ENCODE results near the gene SPEG.

The SPEG gene

DNA sequence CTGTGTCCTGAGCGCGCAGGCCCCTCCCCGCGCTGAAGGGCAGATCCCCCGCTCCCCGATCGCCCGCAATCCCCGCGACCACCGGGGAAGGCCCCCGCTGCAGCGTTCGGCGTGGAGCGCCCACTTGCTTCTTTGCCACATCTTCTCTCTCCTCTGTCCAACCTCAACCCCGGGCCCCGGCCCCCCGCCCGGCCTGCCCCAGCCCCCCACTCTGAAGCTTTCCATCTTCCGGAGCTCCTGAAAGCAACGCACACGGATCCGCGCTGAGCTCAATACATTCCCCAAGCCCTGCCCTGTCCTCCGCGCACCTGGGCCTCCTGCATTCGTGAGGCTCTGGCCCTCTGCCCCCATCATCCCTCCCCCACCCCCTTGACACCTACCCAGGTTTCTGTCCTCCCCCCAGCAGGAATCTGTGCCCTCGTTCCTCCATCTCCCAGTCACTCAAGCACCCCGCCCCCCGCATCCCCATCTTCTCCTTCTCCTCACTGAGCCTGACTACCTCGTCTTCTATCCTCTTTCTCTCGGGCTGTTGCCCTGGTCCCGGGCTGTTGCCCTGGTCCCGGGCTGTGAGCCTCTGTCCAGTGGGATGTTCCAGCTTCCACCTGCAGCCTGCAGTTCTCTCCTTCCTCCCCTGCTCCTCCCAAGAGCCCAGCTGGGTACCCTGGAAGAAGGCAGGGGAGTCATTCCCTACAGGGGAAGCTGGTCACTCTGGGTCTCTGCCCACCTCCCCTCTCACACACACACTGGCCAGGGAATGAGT, 7.8 kb downstream of the SPEG start:
- peak in 7 of 58 donors; percentile 9 to 38 (median 20) for DNase-seq

GRCh38 chr2:219443016-219443696, 8.5 kb downstream of the SPEG start:
- DNase-seq = no peak

DNA sequence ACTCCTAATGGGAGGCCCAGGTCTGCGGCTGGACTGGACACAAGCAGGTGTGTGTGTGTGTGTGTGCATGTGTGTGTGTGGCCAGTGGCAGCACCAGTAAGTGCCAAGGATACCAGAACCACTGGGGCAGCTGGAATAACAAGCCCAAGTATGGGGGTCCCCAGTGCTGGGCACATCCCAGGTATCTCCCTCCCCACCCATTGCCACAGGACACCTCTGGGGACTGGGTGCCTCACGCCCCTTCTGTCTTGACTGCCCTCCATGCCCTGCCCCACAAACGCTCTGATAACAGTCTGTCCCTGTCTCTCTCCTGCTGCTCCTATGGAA, 9.0 kb downstream of the SPEG start:
- no peak for DNase-seq

DNA sequence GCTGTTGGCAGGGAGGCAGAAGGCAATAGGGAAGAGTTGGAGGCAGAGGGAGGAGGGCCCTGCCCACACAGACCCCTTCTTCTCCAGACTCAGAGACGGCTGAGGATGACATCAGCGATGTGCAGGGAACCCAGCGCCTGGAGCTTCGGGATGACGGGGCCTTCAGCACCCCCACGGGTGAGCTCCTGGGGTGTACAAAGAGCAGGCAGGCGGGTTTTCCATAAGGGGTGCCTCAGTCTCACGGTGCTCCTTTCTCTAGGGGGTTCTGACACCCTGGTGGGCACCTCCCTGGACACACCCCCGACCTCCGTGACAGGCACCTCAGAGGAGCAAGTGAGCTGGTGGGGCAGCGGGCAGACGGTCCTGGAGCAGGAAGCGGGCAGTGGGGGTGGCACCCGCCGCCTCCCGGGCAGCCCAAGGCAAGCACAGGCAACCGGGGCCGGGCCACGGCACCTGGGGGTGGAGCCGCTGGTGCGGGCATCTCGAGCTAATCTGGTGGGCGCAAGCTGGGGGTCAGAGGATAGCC, 10.0 kb downstream of the SPEG start:
- peak in 25 of 58 donors; percentile 10 to 67 (median 33) for DNase-seq

GRCh38 chr2:219445220-219445640, 10.6 kb downstream of the SPEG start:
- DNase-seq = peak in 3 of 58 donors; percentile 15 to 57 (median 19)

- peak in 40 of 58 donors; percentile 6 to 83 (median 32) for DNase-seq
These were observed 11.5 kb downstream of the SPEG start for GRCh38 chr2:219446101-219446504.

DNA sequence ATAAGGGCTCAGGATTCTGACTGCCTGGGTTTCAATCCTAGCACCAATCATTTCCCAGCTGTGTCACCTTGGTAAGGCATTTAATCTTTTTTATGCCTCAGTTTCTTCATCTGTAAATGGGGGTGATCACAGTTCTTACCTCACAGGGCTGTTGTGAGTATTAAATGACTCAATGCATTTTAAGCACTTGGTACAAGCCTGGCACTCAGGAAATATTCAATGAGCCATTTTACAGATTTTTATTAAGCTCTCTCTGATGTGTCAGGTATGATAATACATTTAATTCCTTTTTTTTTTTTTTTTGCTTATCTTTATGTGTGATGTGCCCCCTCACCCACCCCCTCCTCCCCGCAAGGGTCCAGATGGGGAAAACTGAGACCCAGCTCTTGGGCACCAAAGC, 12.0 kb downstream of the SPEG start:
- DNase-seq = no peak

DNA sequence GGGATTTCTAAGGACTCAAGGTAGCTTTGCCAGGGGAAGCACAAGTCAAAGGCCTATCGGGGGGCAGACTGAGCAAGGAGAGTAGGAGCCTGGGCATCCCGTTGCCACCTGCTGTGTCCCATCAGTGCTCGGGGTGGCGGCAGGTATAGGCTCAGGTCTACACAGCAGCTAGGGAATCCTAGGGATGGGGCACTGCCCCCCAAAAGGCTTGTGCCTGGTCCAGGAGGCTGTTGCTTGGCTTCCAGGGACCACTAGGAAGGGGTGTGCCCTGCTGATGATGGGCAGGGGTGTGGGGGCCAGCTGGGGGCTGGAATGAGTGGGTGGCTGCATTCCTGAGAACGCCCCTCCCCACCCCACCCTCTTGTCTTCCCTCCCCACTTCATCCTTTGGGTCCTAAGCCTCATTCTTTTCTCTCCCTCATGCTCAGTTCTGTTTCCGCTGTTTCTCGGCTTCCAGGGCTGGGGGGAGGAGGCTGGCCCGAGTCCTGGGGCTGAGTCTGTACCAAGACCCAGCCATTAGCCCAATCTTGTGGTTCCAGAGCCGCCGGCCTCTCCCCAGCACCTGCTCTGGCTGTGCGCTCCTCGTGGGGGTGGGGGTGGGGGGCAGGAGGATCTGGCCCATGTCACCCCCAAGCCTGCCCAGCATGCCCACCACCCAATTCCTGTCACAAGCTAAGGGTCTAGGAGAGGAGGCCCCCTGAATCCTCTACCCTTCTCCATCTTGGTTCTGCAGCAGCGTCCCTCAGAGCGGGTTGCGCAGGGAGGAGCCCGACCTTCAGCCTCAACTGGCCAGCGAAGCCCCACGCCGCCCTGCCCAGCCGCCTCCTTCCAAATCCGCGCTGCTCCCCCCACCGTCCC, 12.8 kb downstream of the SPEG start:
- DNase-seq = peak in 9 of 58 donors; percentile 5 to 21 (median 12)

DNA sequence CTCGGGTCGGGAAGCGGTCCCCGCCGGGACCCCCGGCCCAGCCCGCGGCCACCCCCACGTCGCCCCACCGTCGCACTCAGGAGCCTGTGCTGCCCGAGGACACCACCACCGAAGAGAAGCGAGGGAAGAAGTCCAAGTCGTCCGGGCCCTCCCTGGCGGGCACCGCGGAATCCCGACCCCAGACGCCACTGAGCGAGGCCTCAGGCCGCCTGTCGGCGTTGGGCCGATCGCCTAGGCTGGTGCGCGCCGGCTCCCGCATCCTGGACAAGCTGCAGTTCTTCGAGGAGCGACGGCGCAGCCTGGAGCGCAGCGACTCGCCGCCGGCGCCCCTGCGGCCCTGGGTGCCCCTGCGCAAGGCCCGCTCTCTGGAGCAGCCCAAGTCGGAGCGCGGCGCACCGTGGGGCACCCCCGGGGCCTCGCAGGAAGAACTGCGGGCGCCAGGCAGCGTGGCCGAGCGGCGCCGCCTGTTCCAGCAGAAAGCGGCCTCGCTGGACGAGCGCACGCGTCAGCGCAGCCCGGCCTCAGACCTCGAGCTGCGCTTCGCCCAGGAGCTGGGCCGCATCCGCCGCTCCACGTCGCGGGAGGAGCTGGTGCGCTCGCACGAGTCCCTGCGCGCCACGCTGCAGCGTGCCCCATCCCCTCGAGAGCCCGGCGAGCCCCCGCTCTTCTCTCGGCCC, 13.6 kb downstream of the SPEG start:
- DNase-seq = no peak

DNA sequence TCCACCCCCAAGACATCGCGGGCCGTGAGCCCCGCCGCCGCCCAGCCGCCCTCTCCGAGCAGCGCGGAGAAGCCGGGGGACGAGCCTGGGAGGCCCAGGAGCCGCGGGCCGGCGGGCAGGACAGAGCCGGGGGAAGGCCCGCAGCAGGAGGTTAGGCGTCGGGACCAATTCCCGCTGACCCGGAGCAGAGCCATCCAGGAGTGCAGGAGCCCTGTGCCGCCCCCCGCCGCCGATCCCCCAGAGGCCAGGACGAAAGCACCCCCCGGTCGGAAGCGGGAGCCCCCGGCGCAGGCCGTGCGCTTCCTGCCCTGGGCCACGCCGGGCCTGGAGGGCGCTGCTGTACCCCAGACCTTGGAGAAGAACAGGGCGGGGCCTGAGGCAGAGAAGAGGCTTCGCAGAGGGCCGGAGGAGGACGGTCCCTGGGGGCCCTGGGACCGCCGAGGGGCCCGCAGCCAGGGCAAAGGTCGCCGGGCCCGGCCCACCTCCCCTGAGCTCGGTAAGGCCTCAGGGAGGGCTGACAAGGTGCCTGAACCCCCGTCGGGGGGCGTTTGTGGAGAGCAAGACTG, 14.2 kb downstream of the SPEG start:
- no peak for DNase-seq

DNA sequence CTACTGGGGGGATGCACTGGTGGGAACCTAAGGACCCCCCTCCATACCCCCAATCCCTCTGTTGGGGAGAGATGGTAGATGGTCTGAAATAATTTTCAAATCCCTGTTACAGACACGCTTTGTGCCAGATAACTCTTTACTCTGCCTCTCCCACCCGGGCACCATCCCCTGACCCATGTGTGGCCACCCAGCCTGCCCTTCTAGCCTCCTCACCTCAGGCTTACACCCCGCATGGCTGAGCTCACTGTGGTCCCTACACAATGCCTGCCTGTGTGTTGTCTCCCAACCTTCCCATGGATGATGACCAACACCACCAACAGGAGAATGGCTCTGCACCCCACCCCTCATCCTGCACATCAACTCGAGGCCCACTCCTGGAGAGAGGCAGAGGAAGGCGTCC, 15.0 kb downstream of the SPEG start:
- no peak for DNase-seq

GRCh38 chr2:219451661-219452360, 17.2 kb downstream of the SPEG start:
- DNase-seq = peak in 25 of 58 donors; percentile 4 to 69 (median 27)

GRCh38 chr2:219452361-219453317, 18.0 kb downstream of the SPEG start:
- DNase-seq = peak in 43 of 58 donors; percentile 14 to 77 (median 43)

DNA sequence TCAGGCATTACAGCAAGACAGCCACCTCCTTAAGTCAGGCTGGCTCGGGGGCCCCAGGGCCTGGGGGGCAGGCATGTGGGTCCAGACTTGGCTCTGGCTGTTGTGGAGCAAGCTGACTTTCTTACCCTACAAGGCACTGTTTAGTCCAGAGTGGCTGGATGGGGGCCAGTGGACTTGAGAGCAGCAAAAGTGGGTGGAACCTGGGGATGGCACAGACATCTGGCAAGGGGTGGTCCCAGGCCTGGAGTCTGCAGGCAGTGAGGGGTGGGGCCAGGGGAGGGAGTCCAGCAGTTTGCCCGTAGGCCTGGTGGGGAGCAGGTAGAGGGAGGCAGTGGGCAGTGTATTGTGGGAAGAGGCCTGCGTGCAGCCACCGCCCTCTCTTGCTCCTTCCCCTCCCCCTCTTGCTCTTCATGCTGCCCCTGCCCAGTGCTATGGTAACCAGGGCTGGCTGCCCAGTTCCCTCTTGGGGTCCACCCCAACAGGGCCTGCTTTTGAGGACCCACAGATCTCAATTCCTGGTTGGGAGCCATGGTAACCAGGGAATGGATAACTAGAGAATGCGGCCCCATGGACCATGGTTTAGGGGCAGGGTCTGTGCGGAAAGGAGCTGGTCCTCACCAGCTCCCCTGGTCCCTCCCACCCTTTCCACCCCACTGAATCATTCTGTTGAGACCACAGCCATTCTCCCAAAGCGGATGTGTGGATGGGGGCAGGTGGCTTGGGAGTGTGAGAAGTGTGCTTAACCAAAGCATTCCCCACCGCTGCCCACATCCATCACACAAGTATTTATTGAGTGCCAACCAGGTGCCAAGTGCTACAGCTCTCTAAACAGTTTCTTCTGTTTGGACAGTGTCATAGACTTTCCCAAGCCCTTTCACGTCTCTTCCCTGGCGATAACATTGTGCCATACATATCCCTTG, 19.3 kb downstream of the SPEG start:
- DNase-seq = peak in 13 of 58 donors; percentile 3 to 68 (median 42)

GRCh38 chr2:219455581-219455980, 20.9 kb downstream of the SPEG start:
- DNase-seq = no peak

DNA sequence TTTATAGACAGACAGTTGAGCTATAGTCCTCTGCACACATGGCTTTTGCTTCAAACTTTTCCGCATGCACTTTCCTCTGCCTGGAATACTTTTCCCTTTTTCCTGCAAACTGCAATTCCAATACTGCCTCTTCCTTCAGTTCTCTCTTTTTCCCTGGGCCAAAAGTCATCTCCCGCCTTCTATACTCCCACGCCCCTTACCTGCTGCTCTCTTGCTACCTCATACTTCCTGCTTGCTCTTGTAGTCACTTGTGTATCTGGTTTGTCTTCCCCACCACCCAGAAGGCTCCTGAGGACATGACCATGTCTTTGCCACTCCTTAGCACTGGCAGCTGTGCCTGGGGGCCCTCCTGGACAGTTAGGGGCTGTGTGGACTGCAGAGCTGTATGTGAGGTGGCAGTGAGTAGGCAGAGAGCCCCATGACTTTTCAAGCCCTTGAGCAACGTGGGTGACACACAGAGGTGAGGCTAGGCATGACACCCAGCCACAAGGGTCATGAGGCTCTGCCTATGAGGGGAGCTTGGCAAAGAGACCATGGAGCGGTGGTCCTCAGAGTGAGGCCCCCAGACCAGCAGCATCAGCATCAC, 23.2 kb downstream of the SPEG start:
- DNase-seq = no peak

DNA sequence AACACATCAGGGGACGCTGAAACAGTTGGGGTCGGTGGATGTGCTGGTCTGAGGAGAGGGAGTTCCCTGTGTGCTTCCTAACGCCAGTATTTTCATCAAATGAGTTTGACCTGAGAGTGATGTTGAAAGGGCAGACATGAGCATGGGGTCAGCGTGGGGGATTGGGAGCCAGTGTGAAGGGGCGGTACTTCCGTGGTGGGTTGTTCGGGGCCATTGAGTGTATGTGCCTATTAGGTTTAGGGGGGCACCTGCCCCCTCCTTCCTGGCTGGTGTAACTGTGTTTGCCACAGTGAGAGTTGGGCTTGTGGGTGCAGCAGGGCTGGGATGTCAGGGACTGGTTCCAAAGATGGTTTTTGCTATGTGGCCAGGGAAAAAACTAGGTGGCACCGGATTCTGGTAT, 24.4 kb downstream of the SPEG start:
- DNase-seq = no peak

Data from anterior cingulate cortex (tissue), 58 donors.